Stomach smooth muscle (tissue), 2 donors: Measurements from ENCODE around the gene OPTN.

Experiments used
- H3K27ac ChIP-seq: one replicate; pipeline ENCODE4 v1.7.0; 2013; ENCODE audit warnings: mild to moderate bottlenecking, low read length, inconsistent platforms
- H3K27me3 ChIP-seq, 2 donors: one replicate each; pipeline ENCODE4 v1.7.0; 2013; ENCODE audit warnings: low read length in 2 of 2; ENCODE audit not compliant: insufficient read depth in 2 of 2, control insufficient read depth in 1 of 2
- H3K36me3 ChIP-seq, 2 donors: one replicate each; pipeline ENCODE4 v1.7.0; 2013; ENCODE audit warnings: low read length in 2 of 2; ENCODE audit not compliant: control insufficient read depth in 2 of 2, insufficient read depth in 2 of 2
- H3K4me1 ChIP-seq: one replicate; pipeline ENCODE4 v1.7.0; 2013; ENCODE audit warnings: low read length; ENCODE audit not compliant: control insufficient read depth, insufficient read depth
- H3K4me3 ChIP-seq, 2 donors: one replicate each; pipeline ENCODE4 v1.7.0; 2013; ENCODE audit warnings: low read length in 2 of 2
- H3K9ac ChIP-seq, 2 donors: one replicate each; pipeline ENCODE4 v1.7.0; 2013; ENCODE audit warnings: low read length in 2 of 2, mild to moderate bottlenecking in 1 of 2
- H3K9me3 ChIP-seq, 2 donors: one replicate each; pipeline ENCODE4 v1.7.0; 2013; ENCODE audit warnings: low read length in 2 of 2; ENCODE audit not compliant: control insufficient read depth in 2 of 2
- donor health status: healthy.
- donor health status: Pancreatic carcinoma.

Gene OPTN

GRCh38 chr10:13120786-13121499 lies 21.0 kb downstream of the OPTN start:
- no peaks in the 10 kb centered on the region for H3K9me3 ChIP-seq
- H3K27me3 ChIP-seq = no peaks in the 10 kb centered on the region
- H3K27ac ChIP-seq = no peak overlapping the region
- no peaks in the 10 kb centered on the region for H3K4me1 ChIP-seq
- H3K9ac ChIP-seq = no peak overlapping the region
- H3K36me3 ChIP-seq = peaks cover 31 to 51% of the 10 kb centered on the region in 2 donors
- no peak overlapping the region for H3K4me3 ChIP-seq

GRCh38 chr10:13121500-13121854 lies 21.5 kb downstream of the OPTN start:
- no peaks in the 10 kb centered on the region for H3K9me3 ChIP-seq
- peaks cover 32 to 47% of the 10 kb centered on the region in 2 donors for H3K36me3 ChIP-seq
- no peaks in the 10 kb centered on the region for H3K4me1 ChIP-seq
- no peak overlapping the region for H3K9ac ChIP-seq
- no peak overlapping the region for H3K27ac ChIP-seq
- H3K27me3 ChIP-seq = no peaks in the 10 kb centered on the region
- H3K4me3 ChIP-seq = no peak overlapping the region

GRCh38 chr10:13136651-13137050 lies 36.7 kb downstream of the OPTN start:
- Histone ChIP-seq H3K36me3 (peaks cover 53 to 67% of the 10 kb centered on the region in 2 donors), H3K4me1 (no peaks in the 10 kb centered on the region), H3K27ac (no peak overlapping the region), H3K4me3 (no peak overlapping the region), H3K27me3 (no peaks in the 10 kb centered on the region), H3K9ac (no peak overlapping the region), H3K9me3 (no peaks in the 10 kb centered on the region)

- Histone ChIP-seq H3K4me3 (no peak overlapping the region), H3K27me3 (no peaks in the 10 kb centered on the region), H3K9me3 (no peaks in the 10 kb centered on the region), H3K4me1 (no peaks in the 10 kb centered on the region), H3K9ac (no peak overlapping the region), H3K27ac (no peak overlapping the region), H3K36me3 (peaks cover 37 to 50% of the 10 kb centered on the region in 2 donors)
Observed at GRCh38 chr10:13139150-13139549, 39.2 kb downstream of the OPTN start.

- H3K27ac ChIP-seq = no peak overlapping the region
- H3K9me3 ChIP-seq = no peaks in the 10 kb centered on the region
- peaks cover 35 to 48% of the 10 kb centered on the region in 2 donors for H3K36me3 ChIP-seq
- H3K9ac ChIP-seq = no peak overlapping the region
- no peaks in the 10 kb centered on the region for H3K27me3 ChIP-seq
- no peak overlapping the region for H3K4me3 ChIP-seq
- H3K4me1 ChIP-seq = no peaks in the 10 kb centered on the region
Observed at GRCh38 chr10:13139676-13140075, 39.7 kb downstream of the OPTN start.

- peaks cover 26 to 38% of the 10 kb centered on the region in 2 donors for H3K36me3 ChIP-seq
- H3K4me1 ChIP-seq = no peaks in the 10 kb centered on the region
- no peak overlapping the region for H3K27ac ChIP-seq
- no peak overlapping the region for H3K4me3 ChIP-seq
- H3K9ac ChIP-seq = no peak overlapping the region
- H3K9me3 ChIP-seq = no peaks in the 10 kb centered on the region
- H3K27me3 ChIP-seq = no peaks in the 10 kb centered on the region
Observed at GRCh38 chr10:13140627-13141190, 40.7 kb downstream of the OPTN start.

- peaks cover 9 to 19% of the 10 kb centered on the region in 2 donors for H3K36me3 ChIP-seq
- no peak overlapping the region for H3K9ac ChIP-seq
Observed at GRCh38 chr10:13143766-13144165, 43.8 kb downstream of the OPTN start.

GRCh38 chr10:13144814-13145213 lies 44.9 kb downstream of the OPTN start:
- no peak overlapping the region for H3K27ac ChIP-seq
- H3K9me3 ChIP-seq = peaks cover 0 to 5% of the 10 kb centered on the region in 2 donors

More at GRCh38 chr10:13143766-13144165, 43.8 kb downstream of the OPTN start:
- no peak overlapping the region for H3K4me3 ChIP-seq
- peaks cover 0 to 5% of the 10 kb centered on the region in 2 donors for H3K9me3 ChIP-seq
- no peaks in the 10 kb centered on the region for H3K4me1 ChIP-seq
- no peak overlapping the region for H3K27ac ChIP-seq
- H3K27me3 ChIP-seq = no peaks in the 10 kb centered on the region

GRCh38 chr10:13146379-13146778 lies 46.4 kb downstream of the OPTN start:
- Histone ChIP-seq H3K9me3 (peaks cover 0 to 5% of the 10 kb centered on the region in 2 donors), H3K4me1 (no peaks in the 10 kb centered on the region), H3K27ac (no peak overlapping the region), H3K36me3 (peaks cover under 1 to 7% of the 10 kb centered on the region in 2 donors), H3K27me3 (no peaks in the 10 kb centered on the region), H3K9ac (no peak overlapping the region), H3K4me3 (no peak overlapping the region)

More at GRCh38 chr10:13144814-13145213, 44.9 kb downstream of the OPTN start:
- H3K27me3 ChIP-seq = no peaks in the 10 kb centered on the region
- no peaks in the 10 kb centered on the region for H3K4me1 ChIP-seq
- no peak overlapping the region for H3K9ac ChIP-seq
- peaks cover 8 to 19% of the 10 kb centered on the region in 2 donors for H3K36me3 ChIP-seq
- no peak overlapping the region for H3K4me3 ChIP-seq

- H3K27me3 ChIP-seq = no peaks in the 10 kb centered on the region
- H3K9ac ChIP-seq = no peak overlapping the region
- H3K9me3 ChIP-seq = peaks cover 0 to 5% of the 10 kb centered on the region in 2 donors
- H3K36me3 ChIP-seq = peaks cover 0 to 6% of the 10 kb centered on the region in 2 donors
- no peaks in the 10 kb centered on the region for H3K4me1 ChIP-seq
- no peak overlapping the region for H3K27ac ChIP-seq
- no peak overlapping the region for H3K4me3 ChIP-seq
Observed at GRCh38 chr10:13147161-13147560, 47.2 kb downstream of the OPTN start.

- Histone ChIP-seq H3K27ac (no peak overlapping the region), H3K4me1 (no peaks in the 10 kb centered on the region), H3K9me3 (peaks cover 0 to under 1% of the 10 kb centered on the region in 2 donors), H3K9ac (no peak overlapping the region), H3K36me3 (no peaks in the 10 kb centered on the region), H3K4me3 (no peak overlapping the region), H3K27me3 (no peaks in the 10 kb centered on the region)
Observed at GRCh38 chr10:13152296-13152695, 52.3 kb downstream of the OPTN start.
